ENCODE data around the gene NCKAP1.

NCKAP1 gene

GRCh38 chr2:183031911-183032794 is 6.1 kb downstream of the NCKAP1 start:
- no peak overlapping the region for H3K23ac ChIP-seq (ENCODE audit: low read depth, low read length, poor library complexity)
- no peak overlapping the region for H3K4me3 ChIP-seq (ENCODE audit: low read length in 2 of 2)
- no peak overlapping the region for H2AK5ac ChIP-seq (ENCODE audit: low read depth, low read length)
- H3K27ac ChIP-seq (replicated peaks; ENCODE audit: low read length): no peak overlapping the region
- no peak overlapping the region for H2BK5ac ChIP-seq (ENCODE audit: low read length)
- peaks cover 0 to 2% of the 10 kb centered on the region in 2 donors for H3K36me3 ChIP-seq (replicated peaks in 1 of 2; ENCODE audit: control insufficient read depth in 2 of 2, insufficient read depth in 2 of 2, low read length in 2 of 2)
- no peak overlapping the region for H3K9ac ChIP-seq (ENCODE audit: low read depth, low read length, poor library complexity)
- DNase-seq (ENCODE audit: low spot score): no peak
- H2BK15ac ChIP-seq (ENCODE audit: low read length): no peak overlapping the region
- no peak overlapping the region for H3K4ac ChIP-seq (ENCODE audit: low read length)
- H2BK12ac ChIP-seq (ENCODE audit: low read length): no peak overlapping the region
- H3K4me1 ChIP-seq (ENCODE audit: control insufficient read depth in 2 of 2, insufficient read depth in 1 of 2, low read depth in 1 of 2, low read length in 2 of 2): peaks cover 4 to 9% of the 10 kb centered on the region in 2 donors
- no peak overlapping the region for H3K14ac ChIP-seq (ENCODE audit: low read length)
- no peak overlapping the region for H4K91ac ChIP-seq (ENCODE audit: low read depth, low read length, poor library complexity)
- H2AFZ ChIP-seq (ENCODE audit: low read length): no peak overlapping the region
- peaks cover 0 to 2% of the 10 kb centered on the region in 2 donors for H3K9me3 ChIP-seq (replicated peaks in 1 of 2; ENCODE audit: control insufficient read depth in 2 of 2, insufficient read depth in 1 of 2, low read depth in 1 of 2, low read length in 2 of 2)
- H3K18ac ChIP-seq (ENCODE audit: low read length): no peak overlapping the region
- no peaks in the 10 kb centered on the region for H3K27me3 ChIP-seq (ENCODE audit: control insufficient read depth in 3 of 3, insufficient read depth in 3 of 3, low read depth in 1 of 3, low read length in 3 of 3)
- no peak overlapping the region for H4K8ac ChIP-seq (ENCODE audit: low read depth, low read length)
- WGBS, 2 donors (ENCODE audit: extremely low coverage in 2 of 2, insufficient read length in 2 of 2, insufficient replicate concordance in 1 of 2): no CpG with 5 or more reads among the region's 4 CpGs
- H3K79me1 ChIP-seq (ENCODE audit: low read depth, low read length): peaks cover 1% of the 10 kb centered on the region
- no peak overlapping the region for H2BK120ac ChIP-seq (ENCODE audit: low read depth, low read length)
- no peak overlapping the region for H3K4me2 ChIP-seq (ENCODE audit: insufficient read depth, low read length, poor library complexity, severe bottlenecking)

- H2AK5ac ChIP-seq (ENCODE audit: low read depth, low read length): no peak overlapping the region
Measured at GRCh38 chr2:183029219-183029618, 9.0 kb downstream of the NCKAP1 start.

GRCh38 chr2:183028108-183028507 is 10.1 kb downstream of the NCKAP1 start:
- no peak overlapping the region for H3K23ac ChIP-seq (ENCODE audit: low read depth, low read length, poor library complexity)
- H2BK120ac ChIP-seq (ENCODE audit: low read depth, low read length): no peak overlapping the region
- H3K18ac ChIP-seq (ENCODE audit: low read length): no peak overlapping the region
- no peak overlapping the region for H3K4me2 ChIP-seq (ENCODE audit: insufficient read depth, low read length, poor library complexity, severe bottlenecking)
- H3K79me1 ChIP-seq (ENCODE audit: low read depth, low read length): peaks cover 1% of the 10 kb centered on the region
- no peaks in the 10 kb centered on the region for H3K27me3 ChIP-seq (ENCODE audit: control insufficient read depth in 3 of 3, insufficient read depth in 3 of 3, low read depth in 1 of 3, low read length in 3 of 3)
- H3K4me1 ChIP-seq (ENCODE audit: control insufficient read depth in 2 of 2, insufficient read depth in 1 of 2, low read depth in 1 of 2, low read length in 2 of 2): peaks cover 0 to 4% of the 10 kb centered on the region in 2 donors
- no peak overlapping the region for H2BK12ac ChIP-seq (ENCODE audit: low read length)
- peaks cover 0 to 11% of the 10 kb centered on the region in 2 donors for H3K36me3 ChIP-seq (replicated peaks in 1 of 2; ENCODE audit: control insufficient read depth in 2 of 2, insufficient read depth in 2 of 2, low read length in 2 of 2)
- no peak overlapping the region for H4K91ac ChIP-seq (ENCODE audit: low read depth, low read length, poor library complexity)
- no peak overlapping the region for H4K8ac ChIP-seq (ENCODE audit: low read depth, low read length)
- no peak overlapping the region for H3K9ac ChIP-seq (ENCODE audit: low read depth, low read length, poor library complexity)
- no peak overlapping the region for H2AK5ac ChIP-seq (ENCODE audit: low read depth, low read length)
- H3K9me3 ChIP-seq (replicated peaks in 1 of 2; ENCODE audit: control insufficient read depth in 2 of 2, insufficient read depth in 1 of 2, low read depth in 1 of 2, low read length in 2 of 2): peaks cover 0 to 2% of the 10 kb centered on the region in 2 donors
- H3K27ac ChIP-seq (replicated peaks; ENCODE audit: low read length): no peak overlapping the region
- H2AFZ ChIP-seq (ENCODE audit: low read length): no peak overlapping the region
- no peak overlapping the region for H2BK5ac ChIP-seq (ENCODE audit: low read length)
- no peak overlapping the region for H3K4ac ChIP-seq (ENCODE audit: low read length)
- H3K14ac ChIP-seq (ENCODE audit: low read length): no peak overlapping the region
- H2BK15ac ChIP-seq (ENCODE audit: low read length): no peak overlapping the region
- no peak for DNase-seq (ENCODE audit: low spot score)
- no peak overlapping the region for H3K4me3 ChIP-seq (ENCODE audit: low read length in 2 of 2)

More at GRCh38 chr2:183029219-183029618, 9.0 kb downstream of the NCKAP1 start:
- Histone ChIP-seq H3K27ac (replicated peaks; ENCODE audit: low read length) (no peak overlapping the region), H2BK5ac (ENCODE audit: low read length) (no peak overlapping the region), H3K4me1 (ENCODE audit: control insufficient read depth in 2 of 2, insufficient read depth in 1 of 2, low read depth in 1 of 2, low read length in 2 of 2) (peaks cover 0 to 4% of the 10 kb centered on the region in 2 donors), H3K9ac (ENCODE audit: low read depth, low read length, poor library complexity) (no peak overlapping the region), H3K79me1 (ENCODE audit: low read depth, low read length) (peaks cover 1% of the 10 kb centered on the region), H2AFZ (ENCODE audit: low read length) (no peak overlapping the region), H3K4me2 (ENCODE audit: insufficient read depth, low read length, poor library complexity, severe bottlenecking) (no peak overlapping the region), H3K9me3 (replicated peaks in 1 of 2; ENCODE audit: control insufficient read depth in 2 of 2, insufficient read depth in 1 of 2, low read depth in 1 of 2, low read length in 2 of 2) (peaks cover 0 to 2% of the 10 kb centered on the region in 2 donors), H3K36me3 (replicated peaks in 1 of 2; ENCODE audit: control insufficient read depth in 2 of 2, insufficient read depth in 2 of 2, low read length in 2 of 2) (peaks cover 0 to 2% of the 10 kb centered on the region in 2 donors), H3K4ac (ENCODE audit: low read length) (no peak overlapping the region), H3K4me3 (ENCODE audit: low read length in 2 of 2) (no peak overlapping the region), H3K14ac (ENCODE audit: low read length) (no peak overlapping the region), H2BK120ac (ENCODE audit: low read depth, low read length) (no peak overlapping the region), H3K18ac (ENCODE audit: low read length) (no peak overlapping the region), H4K91ac (ENCODE audit: low read depth, low read length, poor library complexity) (no peak overlapping the region), H3K27me3 (ENCODE audit: control insufficient read depth in 3 of 3, insufficient read depth in 3 of 3, low read depth in 1 of 3, low read length in 3 of 3) (no peaks in the 10 kb centered on the region), H4K8ac (ENCODE audit: low read depth, low read length) (no peak overlapping the region), H3K23ac (ENCODE audit: low read depth, low read length, poor library complexity) (no peak overlapping the region), H2BK12ac (ENCODE audit: low read length) (no peak overlapping the region), H2BK15ac (ENCODE audit: low read length) (no peak overlapping the region)
- WGBS, 2 donors (ENCODE audit: extremely low coverage in 2 of 2, insufficient read length in 2 of 2, insufficient replicate concordance in 1 of 2): no CpG with 5 or more reads among the region's 2 CpGs
- no peak for DNase-seq (ENCODE audit: low spot score)

GRCh38 chr2:183027443-183027842 is 10.8 kb downstream of the NCKAP1 start:
- DNase-seq (ENCODE audit: low spot score): no peak

More at GRCh38 chr2:183027443-183027842, 10.8 kb downstream of the NCKAP1 start:
- H3K36me3 ChIP-seq (replicated peaks in 1 of 2; ENCODE audit: control insufficient read depth in 2 of 2, insufficient read depth in 2 of 2, low read length in 2 of 2): peaks cover 0 to 18% of the 10 kb centered on the region in 2 donors
- H3K27ac ChIP-seq (replicated peaks; ENCODE audit: low read length): no peak overlapping the region
- no peaks in the 10 kb centered on the region for H3K27me3 ChIP-seq (ENCODE audit: control insufficient read depth in 3 of 3, insufficient read depth in 3 of 3, low read depth in 1 of 3, low read length in 3 of 3)
- no peak overlapping the region for H3K23ac ChIP-seq (ENCODE audit: low read depth, low read length, poor library complexity)
- H2BK5ac ChIP-seq (ENCODE audit: low read length): no peak overlapping the region
- H3K9ac ChIP-seq (ENCODE audit: low read depth, low read length, poor library complexity): no peak overlapping the region
- no peak overlapping the region for H3K18ac ChIP-seq (ENCODE audit: low read length)
- no peak overlapping the region for H2AK5ac ChIP-seq (ENCODE audit: low read depth, low read length)
- peaks cover 0 to 2% of the 10 kb centered on the region in 2 donors for H3K9me3 ChIP-seq (replicated peaks in 1 of 2; ENCODE audit: control insufficient read depth in 2 of 2, insufficient read depth in 1 of 2, low read depth in 1 of 2, low read length in 2 of 2)
- H3K79me1 ChIP-seq (ENCODE audit: low read depth, low read length): peaks cover 1% of the 10 kb centered on the region
- no peak overlapping the region for H4K8ac ChIP-seq (ENCODE audit: low read depth, low read length)
- H3K4me2 ChIP-seq (ENCODE audit: insufficient read depth, low read length, poor library complexity, severe bottlenecking): no peak overlapping the region
- peaks cover 0 to 4% of the 10 kb centered on the region in 2 donors for H3K4me1 ChIP-seq (ENCODE audit: control insufficient read depth in 2 of 2, insufficient read depth in 1 of 2, low read depth in 1 of 2, low read length in 2 of 2)
- no peak overlapping the region for H2BK120ac ChIP-seq (ENCODE audit: low read depth, low read length)
- no CpG with 5 or more reads among the region's 1 CpG for WGBS, 2 donors (ENCODE audit: extremely low coverage in 2 of 2, insufficient read length in 2 of 2, insufficient replicate concordance in 1 of 2)
- no peak overlapping the region for H2AFZ ChIP-seq (ENCODE audit: low read length)
- no peak overlapping the region for H3K14ac ChIP-seq (ENCODE audit: low read length)
- H4K91ac ChIP-seq (ENCODE audit: low read depth, low read length, poor library complexity): no peak overlapping the region
- no peak overlapping the region for H2BK15ac ChIP-seq (ENCODE audit: low read length)
- H3K4me3 ChIP-seq (ENCODE audit: low read length in 2 of 2): no peak overlapping the region
- no peak overlapping the region for H3K4ac ChIP-seq (ENCODE audit: low read length)
- no peak overlapping the region for H2BK12ac ChIP-seq (ENCODE audit: low read length)
